Esophagus (tissue), 2 donors: ENCODE measurements around the gene DOCK1. TPM values are rescaled to one million over a fixed set of nuclear protein-coding genes. Genes with fewer than 3 reads are reported as not detected.

ENCODE experiments used
- H3K27ac ChIP-seq, 2 donors: one replicate each; pipeline ENCODE4 v1.5.1; 2013; ENCODE audit warnings: low read depth in 2 of 2, mild to moderate bottlenecking in 2 of 2, inconsistent platforms in 1 of 2, low read length in 1 of 2, moderate library complexity in 1 of 2
- H3K27me3 ChIP-seq, 2 donors: one replicate each; pipeline ENCODE4 v1.6.1; 2013; ENCODE audit warnings: low read length in 2 of 2, control low read depth in 1 of 2, mild to moderate bottlenecking in 1 of 2; ENCODE audit not compliant: insufficient read depth in 2 of 2, control insufficient read depth in 1 of 2
- H3K36me3 ChIP-seq, 2 donors: one replicate each; pipeline ENCODE4 v1.6.1; 2013; ENCODE audit warnings: low read length in 1 of 2; ENCODE audit not compliant: control insufficient read depth in 2 of 2, insufficient read depth in 2 of 2
- H3K4me1 ChIP-seq, 2 donors: one replicate each; pipeline ENCODE4 v1.6.1; 2013; ENCODE audit warnings: low read length in 1 of 2; ENCODE audit not compliant: control insufficient read depth in 2 of 2, insufficient read depth in 2 of 2
- H3K4me3 ChIP-seq, 2 donors: one replicate each; pipeline ENCODE4 v1.5.1; 2013; ENCODE audit warnings: low read length in 2 of 2, mild to moderate bottlenecking in 2 of 2, low read depth in 1 of 2, moderate library complexity in 1 of 2
- H3K9me3 ChIP-seq, 2 donors: one replicate each; pipeline ENCODE4 v1.6.1; 2013; ENCODE audit warnings: mild to moderate bottlenecking in 2 of 2, low read depth in 1 of 2, low read length in 1 of 2, moderate library complexity in 1 of 2; ENCODE audit not compliant: control insufficient read depth in 2 of 2, insufficient read depth in 1 of 2
- WGBS, 2 donors: extraction: QIAGEN DNeasy Blood & Tissue Kit; methylation state at CpG; one replicate each; pipeline ENCODE4 v1.1.7; 2013; 5-methylcytosine and 5-hydroxymethylcytosine counted together
- polyA plus RNA-seq, 2 donors: library from polyadenylated mRNA; stranded (reverse); fragments of 200-250 nt; gene quantifications; one replicate each; pipeline ENCODE4 v1.2.3, GENCODE V29; 2013
- donor health status: healthy with polysubstance abuse.
- donor health status: Bipolar disorder and iron deficiency.

The DOCK1 gene
- polyA plus RNA-seq, 2 donors = 11.4 to 17.5 TPM

- no peak overlapping the region for H3K4me3 ChIP-seq
- peaks cover 0 to 3% of the 10 kb centered on the region in 2 donors for H3K4me1 ChIP-seq
- no peaks in the 10 kb centered on the region for H3K36me3 ChIP-seq
- H3K27me3 ChIP-seq = no peaks in the 10 kb centered on the region
- WGBS, 2 donors = 93 to 96% methylated on average over 9 of the region's 9 CpGs
- H3K9me3 ChIP-seq = no peaks in the 10 kb centered on the region
- no peak overlapping the region for H3K27ac ChIP-seq
Observed at GRCh38 chr10:127319271-127319670, 414.0 kb downstream of the DOCK1 start.

- WGBS, 2 donors = 93% methylated on average over 10 of the region's 10 CpGs
- H3K27ac ChIP-seq = no peak overlapping the region
- H3K27me3 ChIP-seq = no peaks in the 10 kb centered on the region
- H3K4me1 ChIP-seq = peaks cover 0 to 3% of the 10 kb centered on the region in 2 donors
- H3K9me3 ChIP-seq = no peaks in the 10 kb centered on the region
- H3K36me3 ChIP-seq = no peaks in the 10 kb centered on the region
- H3K4me3 ChIP-seq = no peak overlapping the region
Observed at GRCh38 chr10:127319691-127320090, 414.5 kb downstream of the DOCK1 start.

GRCh38 chr10:127320176-127320575, 414.9 kb downstream of the DOCK1 start:
- Histone ChIP-seq H3K4me3 (no peak overlapping the region), H3K27me3 (no peaks in the 10 kb centered on the region), H3K36me3 (no peaks in the 10 kb centered on the region), H3K27ac (no peak overlapping the region), H3K4me1 (peaks cover 0 to 3% of the 10 kb centered on the region in 2 donors), H3K9me3 (no peaks in the 10 kb centered on the region)
- WGBS, 2 donors = 84 to 93% methylated on average over 9 of the region's 9 CpGs

- WGBS, 2 donors = 90 to 95% methylated on average over 1 of the region's 1 CpG
- no peak overlapping the region for H3K4me3 ChIP-seq
- no peaks in the 10 kb centered on the region for H3K36me3 ChIP-seq
Observed at GRCh38 chr10:127322286-127322685, 417.1 kb downstream of the DOCK1 start.

GRCh38 chr10:127325506-127325905, 420.3 kb downstream of the DOCK1 start:
- 83 to 85% methylated on average over 5 of the region's 5 CpGs for WGBS, 2 donors
- Histone ChIP-seq H3K27me3 (no peaks in the 10 kb centered on the region), H3K36me3 (no peaks in the 10 kb centered on the region), H3K27ac (no peak overlapping the region), H3K4me1 (peaks cover 0 to 3% of the 10 kb centered on the region in 2 donors), H3K4me3 (no peak overlapping the region), H3K9me3 (no peaks in the 10 kb centered on the region)

More at GRCh38 chr10:127322286-127322685, 417.1 kb downstream of the DOCK1 start:
- H3K4me1 ChIP-seq = peaks cover 0 to 3% of the 10 kb centered on the region in 2 donors
- H3K9me3 ChIP-seq = no peaks in the 10 kb centered on the region
- H3K27me3 ChIP-seq = no peaks in the 10 kb centered on the region
- H3K27ac ChIP-seq = no peak overlapping the region

GRCh38 chr10:127326883-127327282, 421.7 kb downstream of the DOCK1 start:
- 74 to 84% methylated on average over 3 of the region's 3 CpGs for WGBS, 2 donors
- Histone ChIP-seq H3K4me3 (no peak overlapping the region), H3K4me1 (peaks cover 0 to 3% of the 10 kb centered on the region in 2 donors), H3K27me3 (no peaks in the 10 kb centered on the region), H3K36me3 (peaks cover 0 to 2% of the 10 kb centered on the region in 2 donors), H3K9me3 (no peaks in the 10 kb centered on the region), H3K27ac (no peak overlapping the region)

GRCh38 chr10:127331696-127332095, 426.5 kb downstream of the DOCK1 start:
- 82 to 86% methylated on average over 6 of the region's 6 CpGs for WGBS, 2 donors
- Histone ChIP-seq H3K36me3 (peaks cover 0 to 3% of the 10 kb centered on the region in 2 donors), H3K4me1 (no peaks in the 10 kb centered on the region), H3K9me3 (no peaks in the 10 kb centered on the region), H3K27me3 (no peaks in the 10 kb centered on the region), H3K4me3 (no peak overlapping the region), H3K27ac (no peak overlapping the region)

- 68 to 73% methylated on average over 4 of the region's 4 CpGs for WGBS, 2 donors
- Histone ChIP-seq H3K4me3 (no peak overlapping the region), H3K9me3 (no peaks in the 10 kb centered on the region), H3K4me1 (no peaks in the 10 kb centered on the region), H3K36me3 (peaks cover 0 to 3% of the 10 kb centered on the region in 2 donors), H3K27me3 (no peaks in the 10 kb centered on the region), H3K27ac (no peak overlapping the region)
Observed at GRCh38 chr10:127332631-127333030, 427.4 kb downstream of the DOCK1 start.

GRCh38 chr10:127337801-127338200, 432.6 kb downstream of the DOCK1 start:
- Histone ChIP-seq H3K9me3 (no peaks in the 10 kb centered on the region), H3K4me3 (no peak overlapping the region), H3K27me3 (no peaks in the 10 kb centered on the region), H3K27ac (no peak overlapping the region), H3K4me1 (no peaks in the 10 kb centered on the region), H3K36me3 (peaks cover 0 to 3% of the 10 kb centered on the region in 2 donors)
- 82 to 86% methylated on average over 11 of the region's 11 CpGs for WGBS, 2 donors

GRCh38 chr10:127338399-127339110, 433.3 kb downstream of the DOCK1 start:
- H3K36me3 ChIP-seq = peaks cover 0 to 3% of the 10 kb centered on the region in 2 donors
- H3K27ac ChIP-seq = no peak overlapping the region
- 74 to 78% methylated on average over 10 of the region's 10 CpGs for WGBS, 2 donors
- no peak overlapping the region for H3K4me3 ChIP-seq
- no peaks in the 10 kb centered on the region for H3K4me1 ChIP-seq
- no peaks in the 10 kb centered on the region for H3K9me3 ChIP-seq
- no peaks in the 10 kb centered on the region for H3K27me3 ChIP-seq
